ENCODE data around the gene BAG5. TPM values are rescaled to one million over a fixed set of nuclear protein-coding genes. Genes with fewer than 3 reads are reported as not detected.

Gene BAG5
- total RNA-seq, 1 donor from 2014 or later, result 39.9 TPM

- no peak for TF ChIP-seq CTCF (IDR thresholded peaks at IDR 0.05; ENCODE audit: unreplicated experiment)
- H3K27me3 Mint-ChIP-seq (ENCODE audit: unreplicated experiment), result peaks cover 11% of the 10 kb centered on the region
- DNase-seq (ENCODE audit: low spot score), result no peak
- no peaks in the 10 kb centered on the region for H3K36me3 Mint-ChIP-seq (ENCODE audit: low read depth, unreplicated experiment)
- H3K9me3 Mint-ChIP-seq (ENCODE audit: unreplicated experiment), result no peaks in the 10 kb centered on the region
- no peaks in the 10 kb centered on the region for H3K4me1 Mint-ChIP-seq (ENCODE audit: unreplicated experiment)
- H3K4me3 Mint-ChIP-seq (ENCODE audit: unreplicated experiment), result peak overlapping the region; percentile 32
- H3K27ac Mint-ChIP-seq (ENCODE audit: unreplicated experiment), result peak overlapping the region; percentile 61
These were observed 25.8 kb downstream of the BAG5 start for GRCh38 chr14:103536693-103537092.

GRCh38 chr14:103535891-103536565 lies 26.4 kb downstream of the BAG5 start:
- DNase-seq (ENCODE audit: low spot score), result no peak
- H3K27me3 Mint-ChIP-seq (ENCODE audit: unreplicated experiment), result peaks cover 17% of the 10 kb centered on the region
- no peaks in the 10 kb centered on the region for H3K36me3 Mint-ChIP-seq (ENCODE audit: low read depth, unreplicated experiment)
- H3K4me1 Mint-ChIP-seq (ENCODE audit: unreplicated experiment), result no peaks in the 10 kb centered on the region
- no peak overlapping the region for H3K4me3 Mint-ChIP-seq (ENCODE audit: unreplicated experiment)
- no peak overlapping the region for H3K27ac Mint-ChIP-seq (ENCODE audit: unreplicated experiment)
- no peak for TF ChIP-seq CTCF (IDR thresholded peaks at IDR 0.05; ENCODE audit: unreplicated experiment)
- H3K9me3 Mint-ChIP-seq (ENCODE audit: unreplicated experiment), result no peaks in the 10 kb centered on the region

DNA sequence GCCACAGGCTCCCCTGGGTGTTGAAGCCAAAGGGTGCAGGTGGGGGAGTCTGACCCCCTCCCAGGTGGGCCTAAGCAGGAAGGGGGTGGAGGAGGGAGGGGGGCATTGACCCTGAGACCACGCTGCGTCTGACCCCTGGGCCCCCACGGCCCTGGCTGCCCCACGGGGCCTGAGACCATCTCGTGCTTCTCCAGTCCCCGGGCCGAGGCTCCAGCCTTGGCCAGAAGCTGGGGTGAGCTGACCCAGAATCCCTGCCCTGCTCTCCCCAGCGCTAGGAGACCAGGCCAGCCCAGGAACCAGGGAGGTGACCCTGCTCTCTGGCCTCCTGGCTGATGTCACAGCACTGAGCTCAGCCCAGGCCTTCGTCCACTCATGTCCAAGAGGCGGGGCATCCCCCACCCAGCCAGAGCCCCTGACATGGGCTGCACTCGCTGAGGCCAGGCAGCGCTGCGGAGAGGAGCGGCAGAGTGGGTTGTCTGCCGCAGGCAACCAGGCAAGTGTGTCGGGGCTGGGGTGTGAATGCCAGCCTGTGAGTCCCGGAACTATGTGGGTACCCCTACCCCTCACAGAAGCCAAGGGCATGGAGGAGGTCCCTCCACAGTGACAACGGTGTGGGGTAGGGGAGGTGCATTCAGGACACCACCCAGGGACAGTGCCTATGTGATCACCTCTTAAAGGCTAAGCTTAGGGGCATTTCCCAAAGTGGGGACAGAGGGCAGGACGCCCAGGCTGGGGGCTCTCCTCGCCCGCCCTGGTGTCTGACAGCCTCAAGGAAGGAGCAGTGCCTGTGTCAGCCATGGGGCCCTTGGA lies 27.2 kb downstream of the BAG5 start:
- Mint-ChIP-seq H3K9me3 (ENCODE audit: unreplicated experiment) (no peaks in the 10 kb centered on the region), H3K36me3 (ENCODE audit: low read depth, unreplicated experiment) (no peaks in the 10 kb centered on the region), H3K27ac (ENCODE audit: unreplicated experiment) (no peak overlapping the region), H3K4me3 (ENCODE audit: unreplicated experiment) (no peak overlapping the region), H3K27me3 (ENCODE audit: unreplicated experiment) (peaks cover 12% of the 10 kb centered on the region), H3K4me1 (ENCODE audit: unreplicated experiment) (no peaks in the 10 kb centered on the region)
- no peak for DNase-seq (ENCODE audit: low spot score)
- TF ChIP-seq CTCF (IDR thresholded peaks at IDR 0.05; ENCODE audit: unreplicated experiment), result no peak

GRCh38 chr14:103534576-103535061 lies 27.8 kb downstream of the BAG5 start:
- peaks cover 5% of the 10 kb centered on the region for H3K4me1 Mint-ChIP-seq (ENCODE audit: unreplicated experiment)
- no peaks in the 10 kb centered on the region for H3K9me3 Mint-ChIP-seq (ENCODE audit: unreplicated experiment)
- H3K36me3 Mint-ChIP-seq (ENCODE audit: low read depth, unreplicated experiment), result no peaks in the 10 kb centered on the region
- H3K27ac Mint-ChIP-seq (ENCODE audit: unreplicated experiment), result no peak overlapping the region
- H3K4me3 Mint-ChIP-seq (ENCODE audit: unreplicated experiment), result no peak overlapping the region
- DNase-seq (ENCODE audit: low spot score), result no peak
- peaks cover 13% of the 10 kb centered on the region for H3K27me3 Mint-ChIP-seq (ENCODE audit: unreplicated experiment)
- TF ChIP-seq CTCF (IDR thresholded peaks at IDR 0.05; ENCODE audit: unreplicated experiment), result no peak
